Muscle of leg (tissue), 11 donors: ENCODE measurements around the gene WNT6. TPM values are rescaled to one million over a fixed set of nuclear protein-coding genes. Genes with fewer than 3 reads are reported as not detected.

ENCODE experiments used
- DNase-seq: peaks from one replicate; pipeline ENCODE4 v3.0.0; 2013
- H3K27ac ChIP-seq: one replicate; pipeline ENCODE4 v1.5.1; 2013; ENCODE audit warnings: mild to moderate bottlenecking, low read length, control low read depth
- H3K27me3 ChIP-seq: one replicate; pipeline ENCODE4 v1.6.1; 2013; ENCODE audit warnings: low read length; ENCODE audit not compliant: control insufficient read depth, insufficient read depth
- H3K36me3 ChIP-seq: one replicate; pipeline ENCODE4 v1.6.1; 2013; ENCODE audit warnings: low read length; ENCODE audit not compliant: control insufficient read depth, insufficient read depth
- H3K4me1 ChIP-seq: one replicate; pipeline ENCODE4 v1.6.1; 2013; ENCODE audit warnings: low read length; ENCODE audit not compliant: control insufficient read depth, insufficient read depth
- H3K4me3 ChIP-seq: one replicate; pipeline ENCODE4 v1.5.1; 2013; ENCODE audit warnings: low read length, control low read depth
- H3K9me3 ChIP-seq: replicated peaks from 2 replicates; pipeline ENCODE4 v1.6.1; 2013; ENCODE audit warnings: low read depth, low read length; ENCODE audit not compliant: control insufficient read depth
- WGBS: methylation state at CpG from one replicate; pipeline ENCODE4 v1.1.5; 2013; ENCODE audit warnings: missing lambda C conversion rate; ENCODE audit not compliant: insufficient coverage; 5-methylcytosine and 5-hydroxymethylcytosine counted together
- polyA plus RNA-seq, 8 donors: library from polyadenylated mRNA; unstranded; fragments of 120-200 nt; gene quantifications; one replicate each; pipeline versions ENCODE4 v1.2.1 to v1.2.3, GENCODE V29; 2013; ENCODE audit warnings: inconsistent platforms in 1 of 8, low replicate concordance in 1 of 8; ENCODE audit not compliant: insufficient read length in 8 of 8, insufficient read depth in 1 of 8
- total RNA-seq: library from RNA; stranded (reverse); fragments of 120-200 nt; gene quantifications from one replicate; pipeline ENCODE4 v1.2.4, GENCODE V29; 2013

The WNT6 gene
- total and polyA plus RNA-seq, 9 donors, result 0.09 to 2.8 (median 0.12) TPM; not detected in 2

DNA sequence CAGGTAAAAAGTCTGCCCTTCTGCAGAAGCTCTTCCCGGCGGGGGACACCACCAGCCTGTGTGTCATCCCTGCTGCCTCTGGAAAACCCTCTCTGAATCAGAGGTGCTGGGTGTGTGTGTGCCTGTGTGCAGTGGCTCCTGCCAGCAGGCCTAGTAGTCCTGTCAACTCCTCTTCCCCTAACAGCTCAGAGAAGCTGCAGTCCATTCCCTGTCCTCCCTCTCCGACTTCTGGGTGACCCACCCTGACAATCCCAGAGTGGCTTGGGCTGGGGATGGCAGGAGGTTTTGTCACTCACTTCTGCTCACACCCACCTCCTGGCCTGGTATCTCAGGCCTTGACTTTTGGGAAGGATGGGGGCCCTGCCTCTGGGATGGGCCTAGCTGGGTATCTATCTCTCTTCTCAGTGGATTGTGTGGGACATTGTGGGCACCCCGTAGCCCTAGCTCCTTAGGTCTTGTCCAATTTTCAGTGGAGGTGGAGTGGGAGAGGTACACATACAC lies 23.3 kb downstream of the WNT6 start:
- no CpG with 5 or more reads among the region's 4 CpGs for WGBS
- no peak overlapping the region for H3K27ac ChIP-seq
- H3K4me1 ChIP-seq, result peaks cover 73% of the 10 kb centered on the region
- no peaks in the 10 kb centered on the region for H3K36me3 ChIP-seq
- no peak for DNase-seq
- H3K4me3 ChIP-seq, result no peak overlapping the region
- peaks cover 76% of the 10 kb centered on the region for H3K27me3 ChIP-seq
- no peaks in the 10 kb centered on the region for H3K9me3 ChIP-seq

GRCh38 chr2:218883491-218884490 lies 24.2 kb downstream of the WNT6 start:
- no peak overlapping the region for H3K27ac ChIP-seq
- peaks cover 64% of the 10 kb centered on the region for H3K4me1 ChIP-seq

GRCh38 chr2:218884519-218884918 lies 24.9 kb downstream of the WNT6 start:
- Histone ChIP-seq H3K4me1 (peaks cover 58% of the 10 kb centered on the region), H3K9me3 (no peaks in the 10 kb centered on the region), H3K27ac (no peak overlapping the region), H3K36me3 (no peaks in the 10 kb centered on the region), H3K27me3 (peaks cover 68% of the 10 kb centered on the region), H3K4me3 (no peak overlapping the region)
- DNase-seq, result no peak
- WGBS, result no CpG with 5 or more reads among the region's 2 CpGs

More at GRCh38 chr2:218883491-218884490, 24.2 kb downstream of the WNT6 start:
- Histone ChIP-seq H3K27me3 (peaks cover 74% of the 10 kb centered on the region), H3K36me3 (no peaks in the 10 kb centered on the region), H3K9me3 (no peaks in the 10 kb centered on the region), H3K4me3 (no peak overlapping the region)
- WGBS, result 2% methylated on average over 63 of the region's 89 CpGs
- peak; percentile 36 for DNase-seq

DNA sequence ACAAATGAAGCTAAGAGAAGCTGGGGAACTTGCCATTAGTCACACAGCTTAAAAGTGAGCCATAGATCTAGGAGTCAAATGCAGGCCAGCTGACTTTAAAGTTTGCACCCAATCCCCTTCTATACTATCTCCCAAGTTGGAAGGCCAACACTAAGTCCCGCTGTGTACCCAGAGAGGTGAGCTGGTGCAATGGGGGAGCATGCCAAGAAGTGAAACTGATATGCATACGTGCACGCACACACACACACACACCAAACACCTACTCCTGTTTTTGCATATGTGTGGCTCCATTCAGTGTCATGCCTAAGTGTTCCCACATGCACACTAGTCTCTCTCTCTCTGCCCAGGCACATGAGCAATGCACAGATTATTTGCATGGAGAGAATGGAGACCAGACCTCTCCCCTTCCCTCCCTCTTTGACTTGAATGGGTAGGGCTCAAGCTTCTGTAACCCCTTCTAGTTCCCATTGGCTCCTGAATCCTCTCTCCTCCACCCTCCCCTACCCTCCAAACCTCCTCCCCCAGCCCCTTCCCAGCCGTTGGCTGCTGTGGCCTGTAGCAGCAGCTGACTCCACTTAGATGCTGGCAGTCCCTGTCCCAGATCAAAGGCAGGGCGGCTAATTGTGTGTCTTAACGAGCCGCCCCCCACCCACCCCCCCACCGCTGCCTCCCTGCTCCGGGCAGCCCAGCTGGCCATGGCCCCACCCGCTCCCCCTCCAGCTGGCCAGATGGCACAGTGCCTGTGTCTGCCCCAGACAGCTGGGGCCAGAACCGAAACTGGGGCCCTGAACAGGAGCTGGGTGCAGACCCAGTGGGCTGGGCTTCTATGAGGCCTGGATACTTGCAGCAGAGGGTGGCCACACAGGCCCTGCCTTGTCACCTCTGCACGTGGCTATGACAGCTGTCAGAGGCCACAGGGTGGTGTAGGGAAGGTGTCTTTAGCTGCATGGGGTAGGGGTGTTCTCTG lies 26.7 kb downstream of the WNT6 start:
- WGBS, result 0% methylated on average over 3 of the region's 12 CpGs
- peak overlapping the region; percentile 45 for H3K27ac ChIP-seq
- no peak overlapping the region for H3K4me3 ChIP-seq
- DNase-seq, result peak; percentile 73
- H3K9me3 ChIP-seq, result no peaks in the 10 kb centered on the region
- H3K4me1 ChIP-seq, result peaks cover 47% of the 10 kb centered on the region
- H3K27me3 ChIP-seq, result peaks cover 65% of the 10 kb centered on the region
- H3K36me3 ChIP-seq, result no peaks in the 10 kb centered on the region

DNA sequence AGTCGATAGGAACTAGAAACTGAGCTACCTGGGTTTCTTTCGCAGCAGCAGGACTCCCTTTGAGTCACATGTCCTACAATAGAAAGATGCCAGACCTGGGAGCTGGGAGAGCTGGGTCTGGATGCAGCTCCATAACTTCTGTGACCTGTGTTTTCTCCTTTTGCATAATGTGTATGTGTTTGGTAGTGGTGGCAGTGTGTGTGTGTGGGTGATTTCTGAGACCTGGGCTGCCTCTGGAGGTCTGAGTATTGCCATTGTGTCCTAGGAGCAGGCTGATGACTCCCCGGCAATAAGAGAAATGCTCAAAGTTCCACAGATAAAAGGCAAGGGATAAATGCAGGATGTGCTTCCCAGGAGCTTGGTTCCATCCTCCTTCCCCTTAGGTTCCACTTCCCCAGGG lies 27.5 kb downstream of the WNT6 start:
- Histone ChIP-seq H3K36me3 (no peaks in the 10 kb centered on the region), H3K4me1 (peaks cover 53% of the 10 kb centered on the region), H3K27ac (peak overlapping the region; percentile 45), H3K4me3 (no peak overlapping the region), H3K9me3 (no peaks in the 10 kb centered on the region), H3K27me3 (peaks cover 65% of the 10 kb centered on the region)
- WGBS, result 50% methylated on average over 1 of the region's 3 CpGs
- DNase-seq, result no peak

GRCh38 chr2:218888341-218888740 lies 28.7 kb downstream of the WNT6 start:
- no peak overlapping the region for H3K4me3 ChIP-seq
- peaks cover 53% of the 10 kb centered on the region for H3K4me1 ChIP-seq
- DNase-seq, result no peak
- H3K27ac ChIP-seq, result no peak overlapping the region
- H3K36me3 ChIP-seq, result no peaks in the 10 kb centered on the region
- 100% methylated on average over 3 of the region's 5 CpGs for WGBS
- H3K27me3 ChIP-seq, result peaks cover 63% of the 10 kb centered on the region
- H3K9me3 ChIP-seq, result no peaks in the 10 kb centered on the region

GRCh38 chr2:218889937-218890336 lies 30.3 kb downstream of the WNT6 start:
- peaks cover 66% of the 10 kb centered on the region for H3K27me3 ChIP-seq
- DNase-seq, result no peak
- 62% methylated on average over 23 of the region's 23 CpGs for WGBS

DNA sequence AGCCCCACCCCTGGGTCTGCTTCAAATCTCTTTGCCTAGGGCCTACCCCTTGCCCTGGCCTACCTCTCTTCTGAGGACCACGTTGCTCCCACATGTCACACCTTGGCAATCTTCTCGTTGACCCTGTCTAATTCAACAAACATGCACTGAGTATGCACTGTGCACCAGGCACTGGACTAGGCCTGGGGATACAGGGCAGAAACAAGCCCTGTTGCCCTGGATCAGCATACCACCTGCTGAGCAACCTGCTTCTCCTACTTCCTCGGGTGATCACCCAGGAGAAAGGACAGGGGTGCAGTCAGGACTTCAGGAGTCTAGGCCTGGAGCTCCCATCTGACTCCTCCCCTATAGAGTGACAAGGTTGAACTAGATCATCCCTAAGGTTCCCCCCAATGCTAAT lies 30.8 kb downstream of the WNT6 start:
- H3K4me1 ChIP-seq, result peaks cover 47% of the 10 kb centered on the region
- H3K9me3 ChIP-seq, result no peaks in the 10 kb centered on the region
- DNase-seq, result no peak
- H3K27ac ChIP-seq, result no peak overlapping the region
- 37% methylated on average over 3 of the region's 3 CpGs for WGBS
- no peaks in the 10 kb centered on the region for H3K36me3 ChIP-seq
- peaks cover 66% of the 10 kb centered on the region for H3K27me3 ChIP-seq
- no peak overlapping the region for H3K4me3 ChIP-seq

More at GRCh38 chr2:218889937-218890336, 30.3 kb downstream of the WNT6 start:
- H3K9me3 ChIP-seq, result no peaks in the 10 kb centered on the region
- H3K36me3 ChIP-seq, result no peaks in the 10 kb centered on the region
- H3K27ac ChIP-seq, result no peak overlapping the region
- H3K4me3 ChIP-seq, result no peak overlapping the region
- peaks cover 51% of the 10 kb centered on the region for H3K4me1 ChIP-seq

DNA sequence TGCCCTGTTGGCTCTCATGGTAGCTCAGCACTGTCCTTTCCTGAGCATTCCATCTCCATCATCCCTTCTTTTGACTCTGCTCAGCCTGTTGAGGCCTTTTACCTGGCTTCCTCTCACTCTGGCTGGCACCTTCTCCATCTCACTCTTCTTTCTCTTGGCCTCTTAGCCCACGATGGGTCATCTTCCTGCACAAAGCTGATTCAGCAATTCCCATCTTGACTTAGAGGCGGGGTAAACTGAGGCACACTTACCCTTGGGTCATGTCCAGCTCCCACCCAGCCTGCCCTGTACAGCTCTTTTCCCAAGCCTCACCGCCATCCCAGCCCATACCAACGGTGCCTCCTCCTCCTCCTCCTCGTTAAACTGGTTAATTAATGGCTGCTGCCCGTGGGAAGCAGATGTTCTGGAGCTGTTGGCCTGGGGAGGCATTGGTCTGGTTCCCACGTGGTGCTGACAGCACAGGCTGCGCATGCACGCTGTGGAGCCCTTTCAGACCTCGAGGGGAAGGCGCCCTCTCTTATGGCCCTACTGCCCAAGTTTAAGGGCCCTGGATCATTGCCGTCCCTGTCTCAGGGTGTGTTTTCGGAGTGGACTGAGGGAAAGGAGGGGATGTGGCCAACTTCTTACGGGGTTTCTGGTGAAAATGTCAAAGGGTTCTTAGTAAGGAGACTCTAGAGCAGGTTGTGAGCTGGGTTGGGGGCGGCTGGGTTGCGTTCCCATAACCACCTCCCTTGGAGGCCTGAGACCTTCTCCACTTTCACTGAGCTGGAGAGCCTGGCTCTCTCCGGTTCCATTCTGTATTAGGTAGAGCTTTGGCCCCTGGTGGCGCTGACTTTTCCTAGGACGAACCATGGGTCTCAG lies 31.9 kb downstream of the WNT6 start:
- WGBS, result 25% methylated on average over 16 of the region's 19 CpGs
- DNase-seq, result no peak
- Histone ChIP-seq H3K9me3 (no peaks in the 10 kb centered on the region), H3K4me1 (peaks cover 38% of the 10 kb centered on the region), H3K27me3 (peaks cover 76% of the 10 kb centered on the region), H3K27ac (no peak overlapping the region), H3K36me3 (no peaks in the 10 kb centered on the region), H3K4me3 (no peak overlapping the region)
